ENCODE results near the gene PDE6B. TPM values are rescaled to one million over a fixed set of nuclear protein-coding genes. Genes with fewer than 3 reads are reported as not detected.

PDE6B gene
- total RNA-seq, 1 donor from 2014 or later = 2.1 TPM

DNA sequence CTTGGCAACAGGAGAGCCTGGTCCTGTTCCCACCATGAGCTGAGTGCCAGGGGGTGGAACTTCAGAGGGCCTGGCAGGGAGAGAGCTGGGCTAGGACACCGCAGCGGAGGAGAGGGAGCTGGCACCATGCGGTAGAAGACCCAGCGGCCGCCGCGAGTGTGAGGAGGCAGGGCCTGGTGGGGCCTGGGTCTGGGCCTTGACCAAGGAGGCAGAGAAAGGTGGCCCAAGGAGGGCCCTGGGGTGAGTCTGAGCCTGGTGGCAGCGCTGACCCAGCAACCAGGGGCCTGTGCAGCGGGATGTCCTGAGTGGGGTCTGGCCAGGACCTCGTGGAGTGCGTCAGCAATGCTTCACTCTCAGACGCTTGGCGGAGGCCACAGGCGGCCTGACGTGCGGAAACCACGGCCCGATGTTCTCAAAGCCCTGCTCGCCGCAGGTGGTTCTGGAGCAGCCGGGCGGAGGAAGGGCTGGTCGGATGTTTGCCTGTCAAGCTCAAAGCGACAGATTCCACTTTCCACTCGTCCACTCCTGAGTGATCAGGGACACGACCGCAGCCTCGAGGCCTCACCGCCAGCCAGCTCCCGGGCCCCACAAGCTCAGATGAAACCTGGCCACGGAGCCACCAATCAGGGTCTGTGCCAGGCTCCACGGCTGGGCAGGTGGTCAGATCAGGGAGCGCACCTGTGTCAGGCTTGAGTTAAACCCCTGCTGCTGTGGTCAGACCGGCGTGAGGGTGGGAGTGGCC lies 27.9 kb downstream of the PDE6B start:
- intact Hi-C loops (cut with micrococcal nuclease) = no loop called here
- no peak for ATAC-seq
- peak; percentile 20 for DNase-seq

DNA sequence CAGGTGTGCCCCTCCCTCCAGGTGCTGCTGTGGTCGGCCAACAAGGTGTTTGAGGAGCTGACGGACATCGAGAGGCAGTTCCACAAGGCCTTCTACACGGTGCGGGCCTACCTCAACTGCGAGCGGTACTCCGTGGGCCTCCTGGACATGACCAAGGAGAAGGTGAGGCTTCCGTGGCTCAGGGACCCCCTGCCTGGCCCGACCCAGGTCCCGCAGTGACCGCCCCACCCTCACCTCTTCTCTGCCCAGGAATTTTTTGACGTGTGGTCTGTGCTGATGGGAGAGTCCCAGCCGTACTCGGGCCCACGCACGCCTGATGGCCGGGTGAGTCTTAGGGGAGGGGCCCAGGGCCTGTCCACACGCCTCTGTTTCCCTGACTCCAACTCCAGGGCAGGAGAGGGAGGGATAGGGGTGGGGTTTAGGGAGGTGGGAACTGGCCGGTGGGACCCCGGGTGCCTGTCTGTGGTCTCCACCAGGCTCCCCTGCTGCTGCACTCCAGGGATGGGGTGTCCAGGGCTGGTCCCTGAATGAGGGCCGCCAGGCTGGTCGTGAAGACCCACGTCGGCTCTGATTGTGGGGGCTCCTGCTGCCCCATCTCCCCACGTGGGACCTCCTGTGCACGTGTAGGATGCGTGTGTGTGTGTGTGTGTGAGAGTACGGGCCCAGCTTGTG lies 28.6 kb downstream of the PDE6B start:
- DNase-seq (no peak), ATAC-seq (no peak)
- intact Hi-C loops (cut with micrococcal nuclease) = no loop called here

DNA sequence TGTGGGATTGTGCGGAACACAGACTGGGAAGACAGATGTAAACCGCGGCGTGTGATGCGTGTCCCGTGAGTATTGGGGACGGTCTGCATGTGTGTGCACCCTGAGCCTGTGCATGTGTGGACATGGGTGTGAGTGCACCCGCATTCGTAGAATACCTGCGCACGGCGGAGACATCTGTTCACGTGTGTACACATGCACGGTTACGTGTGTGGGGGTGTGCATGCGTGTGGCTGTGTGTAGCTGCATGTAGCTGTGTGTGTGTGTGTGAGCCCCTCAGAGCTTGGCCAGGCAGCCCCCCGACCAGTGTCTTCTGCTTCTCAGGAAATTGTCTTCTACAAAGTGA lies 29.1 kb downstream of the PDE6B start:
- ATAC-seq (no peak), DNase-seq (peak; percentile 20)
- intact Hi-C loops (cut with micrococcal nuclease) = no loop called here

DNA sequence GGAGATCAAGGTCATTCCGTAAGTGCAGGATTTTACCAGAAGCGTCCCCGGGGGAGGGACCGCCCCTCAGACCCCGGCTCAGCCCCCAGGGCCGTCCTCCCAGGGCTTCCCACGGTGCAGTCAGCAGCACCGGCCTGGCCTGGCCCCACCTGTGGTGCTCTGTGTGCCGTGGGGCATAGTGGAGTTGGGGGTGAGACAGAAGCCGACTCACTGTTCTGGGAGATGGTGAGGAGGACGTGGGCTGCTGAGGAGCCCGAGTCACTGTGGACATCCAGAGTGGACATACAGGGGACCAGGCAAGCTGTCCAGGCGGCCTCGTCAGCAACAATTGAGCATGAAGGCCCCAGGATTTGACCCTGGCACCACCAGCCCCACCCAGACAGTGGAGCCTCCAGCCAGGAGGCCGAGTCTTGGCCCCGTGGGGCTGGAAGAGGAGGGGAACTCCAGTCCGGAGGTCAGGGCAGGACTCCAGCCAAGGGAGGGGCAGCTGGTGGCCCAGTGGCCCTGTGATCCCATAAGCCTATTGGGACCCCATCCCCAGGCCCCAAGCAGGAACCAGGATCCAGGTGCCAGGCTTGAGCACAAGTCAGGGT lies 29.6 kb downstream of the PDE6B start:
- ATAC-seq (no peak), DNase-seq (peak; percentile 21)
- intact Hi-C loops (cut with micrococcal nuclease) = no loop called here

DNA sequence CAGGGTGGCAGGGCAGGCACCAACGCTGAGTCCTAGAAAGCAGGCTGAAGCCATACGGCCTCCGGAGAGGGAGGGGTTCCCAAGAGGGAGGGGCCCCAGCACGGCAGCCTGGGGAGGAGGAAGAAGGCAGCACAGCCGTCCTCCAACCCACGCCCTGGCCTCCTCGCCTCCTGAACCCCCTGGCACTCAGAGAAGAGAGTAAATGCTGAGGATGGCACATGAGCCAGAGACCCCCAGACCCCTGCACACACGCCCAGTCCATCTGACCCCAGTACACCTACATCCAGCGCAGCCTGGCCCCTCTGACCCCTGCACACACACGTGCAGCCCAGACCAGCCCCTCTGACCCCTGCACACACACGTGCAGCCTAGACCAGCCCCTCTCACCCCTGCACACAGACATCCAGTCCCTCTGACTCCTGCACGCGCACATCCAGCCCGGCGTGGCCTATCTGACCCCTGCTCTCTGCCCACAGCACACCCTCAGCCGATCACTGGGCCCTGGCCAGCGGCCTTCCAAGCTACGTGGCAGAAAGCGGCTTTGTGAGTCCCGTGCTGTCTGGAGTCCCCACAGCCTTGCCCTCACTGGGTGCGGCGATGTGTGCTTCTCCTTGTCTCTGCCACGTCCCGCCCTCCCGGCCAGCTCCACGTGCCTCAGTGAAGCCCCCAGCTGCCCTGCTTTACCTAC lies 30.2 kb downstream of the PDE6B start:
- no peak for ATAC-seq
- peak; percentile 13 for DNase-seq
- intact Hi-C loops (cut with micrococcal nuclease) = no loop called here

DNA sequence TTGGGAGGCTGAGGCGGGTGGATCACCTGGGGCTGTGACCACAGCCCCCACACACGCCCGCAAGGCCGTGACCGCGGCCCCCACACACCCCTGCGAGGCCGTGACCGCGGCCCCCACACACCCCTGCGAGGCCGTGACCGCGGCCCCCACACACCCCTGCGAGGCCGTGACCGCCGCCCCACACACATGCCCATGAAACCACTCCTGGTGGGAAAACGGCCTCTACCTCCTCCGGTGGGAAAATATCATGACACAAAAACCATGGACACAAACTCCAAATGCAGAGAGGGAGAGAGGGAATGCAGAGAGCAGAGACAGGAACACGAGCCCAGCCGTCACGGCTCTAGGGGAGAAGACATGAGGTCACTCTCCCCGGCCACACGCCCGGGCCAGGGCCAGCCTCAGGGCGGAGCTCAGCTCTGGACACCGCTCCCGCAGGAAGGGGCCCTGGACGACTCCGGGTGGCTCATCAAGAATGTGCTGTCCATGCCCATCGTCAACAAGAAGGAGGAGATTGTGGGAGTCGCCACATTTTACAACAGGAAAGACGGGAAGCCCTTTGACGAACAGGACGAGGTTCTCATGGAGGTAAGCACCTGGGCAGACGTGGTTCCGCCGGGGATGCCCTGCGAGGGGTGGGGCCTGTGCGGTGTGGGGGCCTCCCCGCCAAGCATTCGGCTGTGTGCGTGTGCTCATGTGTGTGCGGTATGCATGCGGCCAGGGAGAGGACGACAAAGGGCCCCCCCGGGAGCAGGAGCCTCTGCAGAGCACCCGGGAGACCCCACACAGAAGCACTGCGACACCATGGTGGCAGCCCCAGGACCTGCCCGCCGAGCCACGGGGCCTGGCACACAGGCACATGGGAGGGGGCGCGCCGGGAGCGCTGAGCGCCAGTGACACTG lies 31.3 kb downstream of the PDE6B start:
- intact Hi-C loops (cut with micrococcal nuclease) = no loop called here
- ATAC-seq (no peak), DNase-seq (peak; percentile 30)

DNA sequence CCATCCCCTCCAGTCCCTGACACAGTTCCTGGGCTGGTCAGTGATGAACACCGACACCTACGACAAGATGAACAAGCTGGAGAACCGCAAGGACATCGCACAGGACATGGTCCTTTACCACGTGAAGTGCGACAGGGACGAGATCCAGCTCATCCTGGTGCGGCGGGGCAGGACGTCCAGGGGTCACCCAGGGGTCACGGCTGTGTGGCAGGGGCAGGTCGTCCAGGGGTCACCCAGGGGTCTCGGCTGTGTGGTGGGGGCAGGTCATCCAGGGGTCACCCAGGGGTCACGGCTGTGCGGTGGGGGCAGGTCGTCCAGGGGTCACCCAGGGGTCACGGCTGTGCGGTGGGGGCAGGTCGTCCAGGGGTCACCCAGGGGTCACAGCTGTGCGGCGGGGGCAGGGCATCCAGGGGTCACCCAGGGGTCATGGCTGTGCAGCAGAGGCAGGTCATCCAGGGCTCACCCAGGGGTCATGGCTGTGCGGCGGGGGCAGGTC lies 32.0 kb downstream of the PDE6B start:
- no peak for DNase-seq
- intact Hi-C loops (cut with micrococcal nuclease) = no loop called here

DNA sequence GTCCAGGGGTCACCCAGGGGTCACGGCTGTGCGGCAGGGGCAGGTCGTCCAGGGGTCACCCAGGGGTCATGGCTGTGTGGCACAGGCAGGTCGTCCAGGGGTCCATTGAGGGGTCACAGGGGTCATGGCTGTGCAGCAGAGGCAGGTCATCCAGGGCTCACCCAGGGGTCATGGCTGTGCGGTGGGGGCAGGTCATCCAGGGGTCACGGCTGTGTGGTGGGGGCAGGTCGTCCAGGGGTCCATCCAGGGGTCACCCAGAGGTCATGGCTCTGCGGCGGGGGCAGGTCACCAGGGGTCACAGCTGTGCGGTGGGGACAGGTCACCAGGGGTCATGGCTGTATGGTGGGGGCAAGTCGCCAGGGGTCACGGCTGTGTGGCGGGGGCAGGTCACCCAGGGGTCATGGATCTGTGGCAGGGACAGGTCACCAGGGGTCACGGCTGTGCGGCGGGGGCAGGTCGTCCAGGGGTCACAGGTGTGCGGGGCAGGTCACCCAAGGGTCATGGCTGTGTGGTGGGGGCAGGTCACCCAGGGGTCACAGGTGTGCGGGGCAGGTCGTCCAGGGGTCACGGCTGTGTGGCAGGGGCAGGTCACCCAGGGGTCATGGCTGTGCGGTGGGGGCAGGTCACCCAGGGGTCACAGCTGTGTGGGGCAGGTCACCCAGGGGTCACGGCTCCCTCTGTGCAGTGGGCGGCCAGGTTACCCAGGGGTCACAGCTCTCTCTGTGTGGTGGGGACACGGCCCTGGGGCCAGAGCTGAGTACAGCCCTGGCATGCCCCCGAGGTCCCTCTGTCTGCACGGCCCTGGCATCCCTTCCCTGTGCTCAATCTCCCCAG lies 32.7 kb downstream of the PDE6B start:
- ATAC-seq (no peak), DNase-seq (no peak)
- intact Hi-C loops (cut with micrococcal nuclease) = no loop called here

More for the DNA sequence above, 32.0 kb downstream of the PDE6B start:
- no peak for ATAC-seq

DNA sequence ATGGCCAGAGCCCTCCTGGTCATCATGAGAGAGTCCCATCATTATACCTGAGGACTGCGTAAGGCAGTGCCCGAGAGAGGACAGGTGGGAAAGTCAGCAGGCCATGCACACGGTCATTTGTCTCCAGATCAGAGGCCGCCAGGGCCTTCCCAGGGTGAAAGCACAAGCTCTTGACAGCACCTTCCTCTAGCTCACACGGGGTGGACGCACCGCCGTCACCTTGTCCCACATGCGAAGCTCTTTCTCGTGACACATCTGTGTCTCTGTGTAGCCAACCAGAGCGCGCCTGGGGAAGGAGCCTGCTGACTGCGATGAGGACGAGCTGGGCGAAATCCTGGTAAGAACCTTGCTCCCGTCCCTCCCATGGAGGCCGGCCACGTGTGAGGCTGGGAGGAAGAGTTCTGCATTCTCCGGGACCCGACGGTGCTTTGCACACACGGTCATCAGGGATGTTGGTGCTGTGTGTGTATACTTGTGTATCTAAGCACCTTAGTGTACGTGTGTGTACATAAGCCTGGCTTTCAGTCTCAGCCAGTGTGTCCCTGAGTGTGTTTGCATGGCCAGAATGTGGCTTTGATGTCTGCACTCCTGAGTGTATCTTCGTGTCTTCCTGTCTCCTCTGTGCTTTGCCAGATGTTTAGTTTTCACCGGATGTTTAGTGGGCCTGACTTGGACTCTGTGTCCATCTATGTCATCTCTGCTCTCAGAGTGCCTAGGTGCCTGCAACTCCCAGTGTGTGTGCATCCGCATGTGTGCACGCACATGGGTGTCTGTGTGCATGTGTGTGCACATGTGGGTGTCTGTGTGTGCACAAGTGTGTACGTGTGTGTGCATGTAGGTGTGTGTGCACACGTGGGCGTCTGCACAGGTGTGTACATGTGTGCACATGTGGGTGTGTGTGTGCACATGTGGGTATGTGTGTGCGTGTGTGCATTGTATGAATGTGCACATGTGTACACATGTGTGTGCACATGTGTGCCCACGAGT lies 33.6 kb downstream of the PDE6B start:
- DNase-seq = no peak
- intact Hi-C loops (cut with micrococcal nuclease) = no loop called here
- no peak for ATAC-seq

DNA sequence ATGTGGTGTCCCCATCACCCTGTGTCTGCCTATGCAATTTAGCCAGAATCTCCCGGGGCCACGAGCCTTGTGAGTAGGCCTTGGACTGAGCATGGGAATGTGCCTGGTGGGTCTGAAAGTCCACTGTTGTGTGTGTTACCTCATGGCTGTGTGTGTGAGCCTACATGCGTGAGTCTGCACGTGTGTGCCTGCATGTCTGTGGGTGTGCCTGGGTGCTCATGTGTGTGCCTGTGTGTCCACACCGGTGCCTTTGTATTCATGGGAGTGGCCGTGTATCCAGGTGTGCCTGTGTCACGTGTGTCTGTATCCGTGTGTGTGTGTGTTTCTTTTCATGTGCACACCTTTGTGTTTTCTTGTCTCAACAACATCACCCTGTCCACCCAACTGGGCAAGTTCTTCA lies 34.5 kb downstream of the PDE6B start:
- DNase-seq = no peak
- intact Hi-C loops (cut with micrococcal nuclease) = no loop called here
- no peak for ATAC-seq

DNA sequence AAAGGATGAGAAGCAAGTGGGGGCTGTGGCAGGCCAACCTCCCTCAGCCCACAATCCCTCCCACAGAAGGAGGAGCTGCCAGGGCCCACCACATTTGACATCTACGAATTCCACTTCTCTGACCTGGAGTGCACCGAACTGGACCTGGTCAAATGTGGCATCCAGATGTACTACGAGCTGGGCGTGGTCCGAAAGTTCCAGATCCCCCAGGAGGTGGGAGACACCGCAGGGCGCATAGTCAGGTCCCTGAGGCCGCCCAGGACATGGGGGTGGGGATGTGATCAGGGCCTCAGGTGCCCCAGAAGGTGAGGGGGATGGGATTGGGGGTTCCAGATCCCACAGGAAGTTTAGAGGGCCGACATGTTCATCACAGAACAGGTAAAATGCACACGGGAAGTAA lies 35.0 kb downstream of the PDE6B start:
- ATAC-seq = no peak
- intact Hi-C loops (cut with micrococcal nuclease) = no loop called here
- DNase-seq = no peak

DNA sequence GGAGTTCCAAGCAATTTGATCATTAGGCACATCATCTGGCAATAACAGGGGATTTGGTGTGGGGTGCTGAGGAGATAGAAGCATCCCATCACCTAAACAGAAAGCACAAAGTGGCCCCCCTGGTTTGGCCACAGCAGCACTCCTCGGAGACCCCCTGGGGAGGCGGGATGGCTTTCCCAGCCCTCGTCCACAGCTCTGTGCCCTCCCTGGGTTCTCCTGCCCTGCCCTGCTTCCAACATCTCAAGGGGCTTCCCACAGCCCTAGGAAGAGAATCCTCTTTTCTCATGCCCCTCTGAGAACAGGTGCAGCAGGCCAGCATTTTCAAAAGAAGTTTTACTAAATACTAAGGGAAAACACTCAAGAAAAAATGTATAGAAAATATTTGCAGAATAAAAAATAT lies 35.9 kb downstream of the PDE6B start:
- no peak for ATAC-seq
- intact Hi-C loops (cut with micrococcal nuclease) = no loop called here
- DNase-seq = no peak

DNA sequence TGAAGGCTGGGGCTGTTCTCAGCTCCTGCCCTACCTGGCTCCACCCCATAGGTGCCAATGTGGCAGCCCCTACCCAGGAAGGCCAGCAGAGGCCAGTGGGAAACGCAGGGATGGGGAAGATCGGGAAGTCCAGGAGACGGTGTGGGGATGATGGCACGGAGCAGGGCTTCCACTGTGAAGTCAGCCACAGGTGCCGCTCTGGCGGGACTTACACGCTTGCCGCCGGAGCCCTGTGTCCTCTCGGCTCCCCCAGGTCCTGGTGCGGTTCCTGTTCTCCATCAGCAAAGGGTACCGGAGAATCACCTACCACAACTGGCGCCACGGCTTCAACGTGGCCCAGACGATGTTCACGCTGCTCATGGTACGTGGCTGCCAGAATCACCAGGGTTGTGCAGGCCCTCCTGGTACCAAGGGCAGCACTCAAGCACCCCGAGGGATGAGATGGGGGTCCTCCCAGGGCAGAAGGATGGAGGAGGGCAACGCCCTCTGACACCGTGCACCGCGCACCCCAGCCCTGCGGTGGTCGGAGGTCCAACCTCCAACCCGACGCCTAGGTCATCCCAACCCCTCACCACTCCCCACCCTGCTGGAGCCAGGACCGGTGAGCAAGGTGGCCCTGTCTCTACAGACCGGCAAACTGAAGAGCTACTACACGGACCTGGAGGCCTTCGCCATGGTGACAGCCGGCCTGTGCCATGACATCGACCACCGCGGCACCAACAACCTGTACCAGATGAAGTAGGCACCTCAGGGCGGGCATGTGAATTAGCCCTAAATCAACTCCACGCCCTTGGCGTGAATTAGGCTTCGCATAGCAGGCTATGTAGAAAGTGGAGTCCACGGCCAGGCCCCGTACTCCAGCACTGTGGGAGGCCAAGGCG lies 36.7 kb downstream of the PDE6B start:
- no peak for DNase-seq
- no peak for ATAC-seq
- intact Hi-C loops (cut with micrococcal nuclease) = no loop called here

DNA sequence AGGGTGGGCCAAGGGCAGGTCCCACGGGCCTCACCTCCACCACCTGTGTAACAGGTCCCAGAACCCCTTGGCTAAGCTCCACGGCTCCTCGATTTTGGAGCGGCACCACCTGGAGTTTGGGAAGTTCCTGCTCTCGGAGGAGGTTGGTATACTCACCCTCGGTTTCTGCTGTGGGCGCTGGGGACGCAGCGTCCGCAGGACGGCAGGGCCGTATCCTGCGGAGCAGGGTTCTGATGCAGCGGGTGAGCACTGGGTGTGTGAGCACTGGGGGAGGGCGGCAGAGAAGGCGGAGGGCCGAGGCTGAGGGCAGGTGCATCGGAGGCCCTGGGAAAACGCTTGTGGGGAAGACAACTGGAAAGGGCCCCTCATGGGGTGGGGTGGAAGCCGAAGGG lies 37.7 kb downstream of the PDE6B start:
- DNase-seq (no peak), ATAC-seq (no peak)
- intact Hi-C loops (cut with micrococcal nuclease) = no loop called here

DNA sequence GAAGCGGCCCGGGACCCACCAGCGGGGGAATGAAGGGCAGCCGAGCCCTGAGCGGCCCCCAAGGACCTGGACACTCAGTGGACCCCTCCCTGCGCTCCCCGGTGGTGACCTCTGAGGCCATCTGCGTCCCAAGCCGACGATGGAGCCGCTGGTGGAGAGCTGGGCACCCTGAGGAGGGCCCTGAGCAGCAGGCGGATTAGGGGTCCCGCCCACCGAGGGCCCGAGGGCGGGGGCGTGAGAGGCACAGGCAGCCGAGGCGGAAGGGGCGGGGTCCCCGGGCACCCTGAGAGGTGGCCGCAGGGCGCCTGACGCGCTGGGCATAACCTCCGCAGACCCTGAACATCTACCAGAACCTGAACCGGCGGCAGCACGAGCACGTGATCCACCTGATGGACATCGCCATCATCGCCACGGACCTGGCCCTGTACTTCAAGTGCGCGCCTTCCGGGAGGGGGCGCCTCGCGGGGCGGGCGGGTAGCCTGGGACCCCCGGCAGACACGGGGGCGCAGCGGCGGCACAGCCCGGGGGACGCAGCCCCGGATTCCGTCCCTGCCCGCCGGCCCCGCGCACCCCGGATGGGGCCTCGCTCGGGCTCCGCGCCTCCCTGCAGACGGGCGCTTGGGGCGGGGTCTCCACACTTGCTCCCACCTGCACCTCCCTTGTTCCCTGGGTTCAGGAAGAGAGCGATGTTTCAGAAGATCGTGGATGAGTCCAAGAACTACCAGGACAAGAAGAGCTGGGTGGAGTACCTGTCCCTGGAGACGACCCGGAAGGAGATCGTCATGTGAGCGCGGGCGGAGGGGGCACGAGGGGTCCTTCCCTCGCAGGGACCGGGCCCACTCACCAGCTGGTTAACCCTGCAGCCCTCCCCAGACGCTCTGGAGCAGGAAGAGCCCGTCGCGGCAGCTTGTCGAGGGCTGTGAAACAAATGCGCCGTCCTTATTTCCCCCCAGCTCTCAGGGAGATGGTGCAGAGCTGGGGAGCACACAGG lies 38.4 kb downstream of the PDE6B start:
- peak; percentile 62 for ATAC-seq
- peak; percentile 78 for DNase-seq
- intact Hi-C loops (cut with micrococcal nuclease) = no loop called here
